T-helper 1 cell treated with Interleukin-12 subunit alpha and Interleukin-12 subunit beta and Interleukin-4 antibody, amounts not matched to agents 30 ng/mL and 1 ng/mL, for 36 hours (primary cell): ENCODE measurements around the gene DDX24. TPM values are rescaled to one million over a fixed set of nuclear protein-coding genes. Genes with fewer than 3 reads are reported as not detected.

Source experiments
- intact Hi-C: fragments of 100-400 bp; cut with micrococcal nuclease; formaldehyde crosslinking; loops from one replicate; pipeline ENCODE4 v1.15.1; 2024
- total RNA-seq: library from RNA; stranded (reverse); gene quantifications from 2 replicates; pipeline ENCODE4 v1.2.3, GENCODE V29; 2022

Gene DDX24
- total RNA-seq, 1 donor from 2014 or later: 206 TPM

GRCh38 chr14:94034886-94035285 is 46.1 kb downstream of the DDX24 start:
- intact Hi-C loops: no loop called here

GRCh38 chr14:94031883-94032279 is 49.1 kb downstream of the DDX24 start:
- intact Hi-C loops: no loop called here

GRCh38 chr14:94031161-94031882 is 49.7 kb downstream of the DDX24 start:
- intact Hi-C loops: no loop called here

- intact Hi-C loops: no loop called here
Observed at GRCh38 chr14:94030571-94030970, 50.4 kb downstream of the DDX24 start.

- intact Hi-C loops: loop anchor here (10.0 kb wide), 2 partner anchors 695 to 825 kb away; partner anchors contain the start of genes BTBD7, GON7 and UBR7
Observed at GRCh38 chr14:94029671-94030203, 51.3 kb downstream of the DDX24 start.

- intact Hi-C loops: loop anchor here (10.0 kb wide), 2 partner anchors 694 to 824 kb away; partner anchors contain the start of genes BTBD7, GON7 and UBR7
Observed at GRCh38 chr14:94029265-94029664, 51.7 kb downstream of the DDX24 start.

GRCh38 chr14:94028450-94028826 is 52.6 kb downstream of the DDX24 start:
- intact Hi-C loops: loop anchor here (10.0 kb wide), 2 partner anchors 694 to 824 kb away; partner anchors contain the start of genes BTBD7, GON7 and UBR7

- intact Hi-C loops: loop anchor here (2.0 to 10.0 kb wide), 3 partner anchors 153 to 823 kb away; partner anchors contain the start of genes BTBD7, GON7 and UBR7
Observed at GRCh38 chr14:94027566-94028449, 53.2 kb downstream of the DDX24 start.

- intact Hi-C loops: loop anchor here (1.0 to 10.0 kb wide), 12 partner anchors 9 to 822 kb away; partner anchors contain the start of genes BTBD7, DDX24, GON7 and IFI27L1
Observed at GRCh38 chr14:94026889-94027469, 54.0 kb downstream of the DDX24 start.

- intact Hi-C loops: loop anchor here (1.0 to 10.0 kb wide), 12 partner anchors 10 to 822 kb away; partner anchors contain the start of genes BTBD7, DDX24, GON7 and IFI27L1
Observed at GRCh38 chr14:94026173-94026888, 54.7 kb downstream of the DDX24 start, which contains the start of gene OTUB2. OTUB2 (plus strand) TSS chr14:94026340; CDS start chr14:94026538, 198 bp downstream.

- intact Hi-C loops: loop anchor here (1.0 to 10.0 kb wide), 12 partner anchors 11 to 821 kb away; partner anchors contain the start of genes BTBD7, DDX24, GON7 and IFI27L1
Observed at GRCh38 chr14:94025720-94026119, 55.3 kb downstream of the DDX24 start.

GRCh38 chr14:94024549-94024948 is 56.5 kb downstream of the DDX24 start:
- intact Hi-C loops: loop anchor here (10.0 kb wide), 2 partner anchors 690 to 820 kb away; partner anchors contain the start of genes BTBD7, GON7 and UBR7

GRCh38 chr14:94022532-94023411 is 58.2 kb downstream of the DDX24 start:
- intact Hi-C loops: loop anchor here (10.0 kb wide), 2 partner anchors 688 to 818 kb away; partner anchors contain the start of genes BTBD7, GON7 and UBR7

- intact Hi-C loops: loop anchor here (1.0 to 10.0 kb wide), 3 partner anchors 10 to 817 kb away; partner anchors contain the start of genes BTBD7, GON7 and UBR7
Observed at GRCh38 chr14:94021416-94022157, 59.4 kb downstream of the DDX24 start.

- intact Hi-C loops: loop anchor here (1.0 to 10.0 kb wide), 3 partner anchors 10 to 816 kb away; partner anchors contain the start of genes BTBD7, GON7 and UBR7
Observed at GRCh38 chr14:94021001-94021400, 60.0 kb downstream of the DDX24 start.

- intact Hi-C loops: loop anchor here (10.0 kb wide), 2 partner anchors 685 to 815 kb away; partner anchors contain the start of genes BTBD7, GON7 and UBR7
Observed at GRCh38 chr14:94020267-94020666, 60.7 kb downstream of the DDX24 start.

GRCh38 chr14:94019329-94019728 is 61.7 kb downstream of the DDX24 start:
- intact Hi-C loops: no loop called here

GRCh38 chr14:94018308-94018707 is 62.7 kb downstream of the DDX24 start:
- intact Hi-C loops: no loop called here
